ENCODE data around the gene FAM78A.

The FAM78A gene

GRCh38 chr9:131278702-131279111, 2.4 kb upstream of the FAM78A start:
- Histone ChIP-seq H3K4me3 (ENCODE audit: low read length, poor library complexity, severe bottlenecking) (no peak overlapping the region), H4K20me1 (ENCODE audit: insufficient read depth, low read length, poor library complexity, severe bottlenecking) (no peaks in the 10 kb centered on the region), H3K79me2 (ENCODE audit: insufficient read depth, low read length) (peaks cover 29% of the 10 kb centered on the region), H3K4me2 (ENCODE audit: low read depth, low read length, poor library complexity, severe bottlenecking) (peak overlapping the region; percentile 27), H3K4me1 (ENCODE audit: insufficient read depth, low read length, poor library complexity, severe bottlenecking) (peaks cover 32% of the 10 kb centered on the region), H3F3A (ENCODE audit: low read depth) (no peaks in the 10 kb centered on the region), H3K36me3 (ENCODE audit: insufficient read depth, low read length) (no peaks in the 10 kb centered on the region), H3K9me3 (ENCODE audit: insufficient read depth, low read depth, low read length) (no peaks in the 10 kb centered on the region), H2AFZ (ENCODE audit: low read length) (peak overlapping the region; percentile 69), H3K9ac (ENCODE audit: low read depth, low read length, poor library complexity, severe bottlenecking) (peak overlapping the region; percentile 3), H3K27me3 (ENCODE audit: insufficient read depth, low read length, poor library complexity, severe bottlenecking) (no peaks in the 10 kb centered on the region), H3K9me2 (replicated peaks; ENCODE audit: low read depth, low read length) (no peaks in the 10 kb centered on the region)
- TF ChIP-seq EZH2phosphoT487 (IDR thresholded peaks at IDR 0.05; ENCODE audit: borderline replicate concordance): no peak
- no peak for TF ChIP-seq CTCF (conservative IDR thresholded peaks at IDR 0.05; ENCODE audit: low read length)

- peak overlapping the region; percentile 90 for H3K4me2 ChIP-seq (ENCODE audit: low read depth, low read length, poor library complexity, severe bottlenecking)
- no peaks in the 10 kb centered on the region for H3K9me2 ChIP-seq (replicated peaks; ENCODE audit: low read depth, low read length)
- H3K36me3 ChIP-seq (ENCODE audit: insufficient read depth, low read length): no peaks in the 10 kb centered on the region
- no peaks in the 10 kb centered on the region for H3K27me3 ChIP-seq (ENCODE audit: insufficient read depth, low read length, poor library complexity, severe bottlenecking)
- peak overlapping the region; percentile 3 for H3K9ac ChIP-seq (ENCODE audit: low read depth, low read length, poor library complexity, severe bottlenecking)
- no peaks in the 10 kb centered on the region for H4K20me1 ChIP-seq (ENCODE audit: insufficient read depth, low read length, poor library complexity, severe bottlenecking)
- no peaks in the 10 kb centered on the region for H3K9me3 ChIP-seq (ENCODE audit: insufficient read depth, low read depth, low read length)
- peaks cover 35% of the 10 kb centered on the region for H3K79me2 ChIP-seq (ENCODE audit: insufficient read depth, low read length)
- no peak for TF ChIP-seq CTCF (conservative IDR thresholded peaks at IDR 0.05; ENCODE audit: low read length)
- no peak for TF ChIP-seq EZH2phosphoT487 (IDR thresholded peaks at IDR 0.05; ENCODE audit: borderline replicate concordance)
- H3K4me1 ChIP-seq (ENCODE audit: insufficient read depth, low read length, poor library complexity, severe bottlenecking): peaks cover 39% of the 10 kb centered on the region
- peak overlapping the region; percentile 69 for H2AFZ ChIP-seq (ENCODE audit: low read length)
- peak overlapping the region; percentile 67 for H3K4me3 ChIP-seq (ENCODE audit: low read length, poor library complexity, severe bottlenecking)
- no peaks in the 10 kb centered on the region for H3F3A ChIP-seq (ENCODE audit: low read depth)
Measured at GRCh38 chr9:131277910-131278701, 1.8 kb upstream of the FAM78A start.

- H3K9ac ChIP-seq (ENCODE audit: low read depth, low read length, poor library complexity, severe bottlenecking): peak overlapping the region; percentile 59
Measured at GRCh38 chr9:131277287-131277909, 1.1 kb upstream of the FAM78A start.

More at GRCh38 chr9:131277287-131277909, 1.1 kb upstream of the FAM78A start:
- H3K27me3 ChIP-seq (ENCODE audit: insufficient read depth, low read length, poor library complexity, severe bottlenecking): no peaks in the 10 kb centered on the region
- H3K4me3 ChIP-seq (ENCODE audit: low read length, poor library complexity, severe bottlenecking): peak overlapping the region; percentile 67
- no peaks in the 10 kb centered on the region for H3K9me2 ChIP-seq (replicated peaks; ENCODE audit: low read depth, low read length)
- H3K9me3 ChIP-seq (ENCODE audit: insufficient read depth, low read depth, low read length): no peaks in the 10 kb centered on the region
- TF ChIP-seq EZH2phosphoT487 (IDR thresholded peaks at IDR 0.05; ENCODE audit: borderline replicate concordance) (no peak), CTCF (conservative IDR thresholded peaks at IDR 0.05; ENCODE audit: low read length) (0 out of 2 replicates have a peak, but pooled peaks have one; percentile 14)
- peaks cover 41% of the 10 kb centered on the region for H3K79me2 ChIP-seq (ENCODE audit: insufficient read depth, low read length)
- H4K20me1 ChIP-seq (ENCODE audit: insufficient read depth, low read length, poor library complexity, severe bottlenecking): no peaks in the 10 kb centered on the region
- H3F3A ChIP-seq (ENCODE audit: low read depth): no peaks in the 10 kb centered on the region
- H3K4me2 ChIP-seq (ENCODE audit: low read depth, low read length, poor library complexity, severe bottlenecking): peak overlapping the region; percentile 90
- peak overlapping the region; percentile 45; the same call in 1 of the 2 replicates for H2AFZ ChIP-seq (ENCODE audit: low read length)
- peaks cover 43% of the 10 kb centered on the region for H3K4me1 ChIP-seq (ENCODE audit: insufficient read depth, low read length, poor library complexity, severe bottlenecking)
- H3K36me3 ChIP-seq (ENCODE audit: insufficient read depth, low read length): no peaks in the 10 kb centered on the region
